ENCODE results near the gene GNGT1.
A peak's percentile ranks its signal among the peaks of the same experiment; 100 is the strongest.

The GNGT1 gene

GRCh38 chr7:93890041-93890463 lies 16.3 kb upstream of the GNGT1 start:
- TF ChIP-seq, protein P1, sequence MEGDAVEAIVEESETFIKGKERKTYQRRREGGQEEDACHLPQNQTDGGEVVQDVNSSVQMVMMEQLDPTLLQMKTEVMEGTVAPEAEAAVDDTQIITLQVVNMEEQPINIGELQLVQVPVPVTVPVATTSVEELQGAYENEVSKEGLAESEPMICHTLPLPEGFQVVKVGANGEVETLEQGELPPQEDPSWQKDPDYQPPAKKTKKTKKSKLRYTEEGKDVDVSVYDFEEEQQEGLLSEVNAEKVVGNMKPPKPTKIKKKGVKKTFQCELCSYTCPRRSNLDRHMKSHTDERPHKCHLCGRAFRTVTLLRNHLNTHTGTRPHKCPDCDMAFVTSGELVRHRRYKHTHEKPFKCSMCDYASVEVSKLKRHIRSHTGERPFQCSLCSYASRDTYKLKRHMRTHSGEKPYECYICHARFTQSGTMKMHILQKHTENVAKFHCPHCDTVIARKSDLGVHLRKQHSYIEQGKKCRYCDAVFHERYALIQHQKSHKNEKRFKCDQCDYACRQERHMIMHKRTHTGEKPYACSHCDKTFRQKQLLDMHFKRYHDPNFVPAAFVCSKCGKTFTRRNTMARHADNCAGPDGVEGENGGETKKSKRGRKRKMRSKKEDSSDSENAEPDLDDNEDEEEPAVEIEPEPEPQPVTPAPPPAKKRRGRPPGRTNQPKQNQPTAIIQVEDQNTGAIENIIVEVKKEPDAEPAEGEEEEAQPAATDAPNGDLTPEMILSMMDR (IDR thresholded peaks at IDR 0.05; ENCODE audit: low read depth, low read length, missing control alignments), result peak; percentile 5
- peak overlapping the region; percentile 31 for H3K4me3 ChIP-seq (ENCODE audit: low read depth, low read length)

GRCh38 chr7:93890464-93891068 lies 15.8 kb upstream of the GNGT1 start, which contains the start of gene TFPI2:
Gene TFPI2, minus strand, starts transcription at chr7:93890753. Its CDS starts 75 bp downstream, at chr7:93890678.
- peak within 1 kb of the TSS; percentile 31 for H3K4me3 ChIP-seq (ENCODE audit: low read depth, low read length)
- TF ChIP-seq, protein P1 (IDR thresholded peaks at IDR 0.05; ENCODE audit: low read depth, low read length, missing control alignments), result no peak
- DNase-seq (ENCODE audit: low read depth), result peak; percentile 5

More at GRCh38 chr7:93890041-93890463, 16.3 kb upstream of the GNGT1 start:
- no peak for DNase-seq (ENCODE audit: low read depth)

DNA sequence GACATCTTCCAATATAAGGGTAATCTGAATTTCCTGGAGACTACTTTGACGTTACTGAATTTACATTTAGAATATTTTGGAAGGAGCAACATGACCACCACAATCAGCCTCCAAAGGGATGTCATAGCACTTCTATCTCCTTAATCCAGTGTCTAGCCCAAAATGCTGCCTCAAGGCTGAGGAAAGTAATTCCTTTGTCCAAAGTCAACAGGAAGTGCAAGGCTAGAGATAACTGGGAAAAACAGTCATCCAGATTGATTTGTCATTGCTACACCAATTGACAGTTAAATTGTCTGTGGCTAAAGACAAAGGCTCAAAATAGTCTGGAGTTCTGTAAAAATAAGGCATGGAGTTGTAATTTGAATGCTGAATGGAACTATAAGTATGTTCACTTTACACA lies 11.9 kb upstream of the GNGT1 start:
- no peak overlapping the region for H3K4me3 ChIP-seq (ENCODE audit: low read depth, low read length)
- DNase-seq (ENCODE audit: low read depth), result no peak
- TF ChIP-seq, protein P1 (IDR thresholded peaks at IDR 0.05; ENCODE audit: low read depth, low read length, missing control alignments), result no peak

- no peak overlapping the region for H3K4me3 ChIP-seq (ENCODE audit: low read depth, low read length)
- TF ChIP-seq, protein P1 (IDR thresholded peaks at IDR 0.05; ENCODE audit: low read depth, low read length, missing control alignments), result no peak
- no peak for DNase-seq (ENCODE audit: low read depth)
Observed at GRCh38 chr7:93894966-93895640, 11.3 kb upstream of the GNGT1 start.

DNA sequence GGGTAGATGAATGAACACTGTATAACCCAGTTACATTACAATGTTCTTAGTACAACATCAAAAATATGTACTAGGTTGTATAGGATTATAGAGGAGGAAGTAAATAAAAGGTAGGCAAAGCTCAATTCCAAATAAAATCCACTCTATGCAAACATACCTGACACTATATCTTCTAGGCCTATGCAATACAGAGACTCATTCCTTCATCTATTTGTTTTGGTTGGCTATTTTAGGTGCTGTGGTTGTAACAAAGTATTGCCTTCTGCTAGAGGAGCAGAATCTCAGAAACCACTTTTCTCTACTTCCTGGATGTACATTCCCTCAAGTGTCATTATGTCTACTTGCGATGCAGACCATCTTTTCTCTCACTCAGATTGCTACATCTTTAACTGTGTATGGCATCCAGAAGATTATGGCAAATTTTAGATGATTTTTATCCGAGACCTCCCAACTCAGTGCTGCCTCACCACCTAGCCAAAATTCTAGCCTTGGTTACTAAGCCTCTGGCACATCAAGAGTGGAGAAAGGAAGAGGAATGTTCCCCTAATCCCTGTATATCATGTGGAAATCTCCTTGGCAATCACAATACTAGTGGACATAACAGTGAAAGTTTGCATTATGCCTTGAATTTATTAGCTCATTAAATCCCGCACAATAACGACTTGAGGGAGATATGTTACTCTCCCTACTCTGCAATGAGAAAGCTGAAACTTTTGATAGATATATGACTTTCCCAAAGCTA lies 10.3 kb upstream of the GNGT1 start:
- H3K4me3 ChIP-seq (ENCODE audit: low read depth, low read length), result no peak overlapping the region
- TF ChIP-seq, protein P1 (IDR thresholded peaks at IDR 0.05; ENCODE audit: low read depth, low read length, missing control alignments), result no peak
- DNase-seq (ENCODE audit: low read depth), result no peak

DNA sequence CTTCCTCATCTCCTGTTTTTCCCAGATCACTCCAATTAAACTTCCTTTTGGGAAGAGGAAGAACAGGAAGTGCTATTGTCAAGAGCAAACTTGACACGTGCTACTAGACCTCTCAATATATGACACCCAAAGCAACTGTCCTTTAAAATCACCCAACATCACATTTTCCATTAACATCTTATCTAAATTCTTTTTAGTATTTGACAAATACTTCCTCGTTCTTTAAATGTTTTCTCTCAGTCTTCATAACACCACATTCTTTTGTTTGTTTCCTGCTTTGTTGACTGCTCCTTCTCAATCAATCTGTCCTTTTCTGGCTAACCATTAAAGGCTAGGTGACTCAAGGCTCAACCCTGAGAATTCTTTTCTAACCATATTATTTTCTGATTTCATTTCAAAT lies 8.7 kb upstream of the GNGT1 start:
- no peak for DNase-seq (ENCODE audit: low read depth)
- H3K4me3 ChIP-seq (ENCODE audit: low read depth, low read length), result no peak overlapping the region
- TF ChIP-seq, protein P1 (IDR thresholded peaks at IDR 0.05; ENCODE audit: low read depth, low read length, missing control alignments), result no peak
